Liver (tissue), 9 donors: ENCODE results near the gene SERPINC1. TPM values are rescaled to one million over a fixed set of nuclear protein-coding genes. Genes with fewer than 3 reads are reported as not detected.

Source experiments
- DNase-seq: peaks from one replicate; pipeline ENCODE4 v3.0.0-alpha.2; 2017; ENCODE audit warnings: low spot score
- H3K27ac ChIP-seq, 2 donors: one replicate each; pipeline ENCODE4 v1.7.0; 2013; ENCODE audit warnings: inconsistent platforms in 2 of 2, low read length in 2 of 2, control low read depth in 1 of 2, low read depth in 1 of 2, mild to moderate bottlenecking in 1 of 2
- H3K27me3 ChIP-seq, 4 donors: one replicate each; pipeline versions ENCODE4 v1.6.1 to v1.7.0; 2013; ENCODE audit warnings: low read length in 3 of 4, inconsistent platforms in 1 of 4, mild to moderate bottlenecking in 1 of 4, moderate library complexity in 1 of 4; ENCODE audit not compliant: control insufficient read depth in 4 of 4, insufficient read depth in 4 of 4
- H3K36me3 ChIP-seq, 4 donors: one replicate each; pipeline versions ENCODE4 v1.6.1 to v1.7.0; 2013; ENCODE audit warnings: low read length in 3 of 4, mild to moderate bottlenecking in 3 of 4, low read depth in 1 of 4, moderate library complexity in 1 of 4; ENCODE audit not compliant: control insufficient read depth in 4 of 4, insufficient read depth in 3 of 4
- H3K4me1 ChIP-seq, 4 donors: one replicate each; pipeline versions ENCODE4 v1.6.1 to v1.7.0; 2013; ENCODE audit warnings: low read length in 3 of 4, mild to moderate bottlenecking in 3 of 4, moderate library complexity in 1 of 4; ENCODE audit not compliant: control insufficient read depth in 4 of 4, insufficient read depth in 4 of 4
- H3K4me3 ChIP-seq, 3 donors: one replicate each; pipeline versions ENCODE4 v1.6.1 to v1.7.0; 2013; ENCODE audit warnings: low read length in 3 of 3, control low read depth in 1 of 3, low read depth in 1 of 3, mild to moderate bottlenecking in 1 of 3
- H3K9ac ChIP-seq, 2 donors: one replicate each; pipeline ENCODE4 v1.7.0; 2013; ENCODE audit warnings: low read length in 2 of 2, mild to moderate bottlenecking in 2 of 2, moderate library complexity in 2 of 2, control low read depth in 1 of 2, low read depth in 1 of 2
- H3K9me3 ChIP-seq, 4 donors: one replicate each; pipeline versions ENCODE4 v1.6.1 to v1.7.0; 2013; ENCODE audit warnings: low read length in 3 of 4; ENCODE audit not compliant: control insufficient read depth in 4 of 4
- EGR1 ChIP-seq, 2 donors: IDR thresholded peaks; 2 replicates each; pipeline ENCODE4 v1.6.1; 2016 to 2018; ENCODE audit warnings: antibody characterized with exemption in 2 of 2, low read depth in 2 of 2
- FOXA1 ChIP-seq: IDR thresholded peaks from 2 replicates; pipeline ENCODE4 v1.6.1; 2016; ENCODE audit warnings: antibody characterized with exemption
- FOXA2 ChIP-seq: IDR thresholded peaks from 2 replicates; pipeline ENCODE4 v1.6.1; 2016; ENCODE audit warnings: antibody characterized with exemption
- GABPA ChIP-seq, 2 donors: IDR thresholded peaks in 1 of 2; conservative IDR thresholded peaks in 1 of 2; 2 replicates each; pipeline ENCODE4 v1.6.1; 2016; ENCODE audit warnings: antibody characterized with exemption in 2 of 2, mild to moderate bottlenecking in 1 of 2, moderate library complexity in 1 of 2
- HNF4A ChIP-seq, 2 donors: conservative IDR thresholded peaks; 2 replicates each; pipeline ENCODE4 v1.6.1; 2016; ENCODE audit warnings: antibody characterized with exemption in 2 of 2, mild to moderate bottlenecking in 2 of 2
- HNF4G ChIP-seq: IDR thresholded peaks from 2 replicates; pipeline ENCODE4 v1.6.1; 2016; ENCODE audit warnings: antibody characterized with exemption
- JUND ChIP-seq, 2 donors: IDR thresholded peaks; 2 replicates each; pipeline ENCODE4 v1.6.1; 2016; ENCODE audit warnings: antibody characterized with exemption in 2 of 2
- NR2F2 ChIP-seq: IDR thresholded peaks from 2 replicates; pipeline ENCODE4 v1.6.1; 2016; ENCODE audit warnings: antibody characterized with exemption
- RAD21 ChIP-seq, 2 donors: IDR thresholded peaks; 2 replicates each; pipeline ENCODE4 v1.6.1; 2016; ENCODE audit warnings: antibody characterized with exemption in 2 of 2, mild to moderate bottlenecking in 2 of 2
- RXRA ChIP-seq, 2 donors: IDR thresholded peaks; 2 replicates each; pipeline ENCODE4 v1.6.1; 2017 to 2018; ENCODE audit warnings: antibody characterized with exemption in 2 of 2, mild to moderate bottlenecking in 1 of 2
- SP1 ChIP-seq: IDR thresholded peaks from 2 replicates; pipeline ENCODE4 v1.6.1; 2018; ENCODE audit warnings: antibody characterized with exemption, mild to moderate bottlenecking
- TAF1 ChIP-seq: conservative IDR thresholded peaks from 2 replicates; pipeline ENCODE4 v1.6.1; 2016; ENCODE audit warnings: antibody characterized with exemption, mild to moderate bottlenecking
- YY1 ChIP-seq: IDR thresholded peaks from 2 replicates; pipeline ENCODE4 v1.6.1; 2016; ENCODE audit warnings: antibody characterized with exemption, mild to moderate bottlenecking
- WGBS: extraction: QIAGEN DNeasy Blood & Tissue Kit; methylation state at CpG from one replicate; pipeline ENCODE4 v1.1.7; 2013; 5-methylcytosine and 5-hydroxymethylcytosine counted together
- polyA plus RNA-seq, 2 donors: library from polyadenylated mRNA; stranded (reverse) in 1 of 2; unstranded in 1 of 2; fragments of 200-250 nt in 1 of 2; fragments of >200 nt in 1 of 2; fragmentation: Nextera tagmentation in 1 of 2; extraction: Ambion mirVana in 1 of 2; gene quantifications; one replicate each; pipeline versions ENCODE4 v1.2.1 to v1.2.3, GENCODE V29; 2013 to 2015
- total RNA-seq, 2 donors: library from RNA; depleted of rRNA; stranded (reverse); fragments of >200 nt; gene quantifications; one replicate each; pipeline ENCODE4 v1.2.3, GENCODE V29; 2014
- TF ChIP-seq, protein P1 (sequence below): IDR thresholded peaks from 2 replicates; pipeline ENCODE4 v1.6.1; 2016; ENCODE audit warnings: antibody characterized with exemption
- TF ChIP-seq, protein P2 (sequence below): IDR thresholded peaks from 2 replicates; pipeline ENCODE4 v1.6.1; 2016; ENCODE audit warnings: antibody characterized with exemption
- TF ChIP-seq, protein P3 (sequence below): IDR thresholded peaks from 2 replicates; pipeline ENCODE4 v1.6.1; 2016; ENCODE audit warnings: antibody characterized with exemption
- TF ChIP-seq, protein P4 (sequence below): fragments of 150-350 bp; IDR thresholded peaks from 2 replicates; pipeline ENCODE4 v1.5.1; 2017; ENCODE audit warnings: improper control_type of control experiment, low read depth, low read length; ENCODE audit not compliant: missing input control
- TF ChIP-seq, protein P5 (sequence below): IDR thresholded peaks from 2 replicates; pipeline ENCODE4 v1.6.1; 2016; ENCODE audit warnings: antibody characterized with exemption, mild to moderate bottlenecking
- donor health status: healthy.
- donor health status: healthy.
- donor health status: healthy.
- donor health status: healthy.
- donor health status: healthy.

Gene SERPINC1
- total and polyA plus RNA-seq, 4 donors, result 742 to 2,589 (median 2,412) TPM

DNA sequence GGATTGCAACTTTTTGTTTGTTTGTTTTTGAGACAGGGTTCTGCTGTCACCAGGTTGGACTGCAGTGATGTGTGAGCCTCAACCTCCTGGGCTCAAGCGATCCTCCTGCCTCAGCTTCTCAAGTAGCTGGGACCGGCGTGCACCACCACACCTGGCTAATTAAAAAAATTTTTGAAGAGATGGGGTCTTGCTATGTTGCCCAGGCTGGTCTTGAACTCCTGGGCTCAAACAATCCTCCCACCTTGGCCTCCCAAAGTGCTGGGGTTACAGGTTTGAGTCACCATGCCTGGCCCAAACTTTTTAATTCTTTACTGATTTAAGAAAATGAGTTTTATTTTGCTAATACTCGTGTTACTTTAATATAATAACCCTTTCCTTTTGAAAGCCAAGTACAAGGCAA lies 31.5 kb upstream of the SERPINC1 start:
- no peak for TF ChIP-seq EGR1 (IDR thresholded peaks at IDR 0.05; ENCODE audit: low read depth in 2 of 2)
- no peak for TF ChIP-seq GABPA (IDR thresholded peaks at IDR 0.05 in 1 of 2, conservative IDR thresholded peaks at IDR 0.05 in 1 of 2)
- Histone ChIP-seq H3K36me3 (peaks cover 9 to 47% (median 42%) of the 10 kb centered on the region in 4 donors), H3K27me3 (no peaks in the 10 kb centered on the region), H3K4me3 (no peak overlapping the region), H3K4me1 (peaks cover 0 to 3% (median 0%) of the 10 kb centered on the region in 4 donors), H3K27ac (no peak overlapping the region), H3K9me3 (no peaks in the 10 kb centered on the region), H3K9ac (no peak overlapping the region)
- 99% methylated on average over 4 of the region's 4 CpGs for WGBS
- no peak for DNase-seq

DNA sequence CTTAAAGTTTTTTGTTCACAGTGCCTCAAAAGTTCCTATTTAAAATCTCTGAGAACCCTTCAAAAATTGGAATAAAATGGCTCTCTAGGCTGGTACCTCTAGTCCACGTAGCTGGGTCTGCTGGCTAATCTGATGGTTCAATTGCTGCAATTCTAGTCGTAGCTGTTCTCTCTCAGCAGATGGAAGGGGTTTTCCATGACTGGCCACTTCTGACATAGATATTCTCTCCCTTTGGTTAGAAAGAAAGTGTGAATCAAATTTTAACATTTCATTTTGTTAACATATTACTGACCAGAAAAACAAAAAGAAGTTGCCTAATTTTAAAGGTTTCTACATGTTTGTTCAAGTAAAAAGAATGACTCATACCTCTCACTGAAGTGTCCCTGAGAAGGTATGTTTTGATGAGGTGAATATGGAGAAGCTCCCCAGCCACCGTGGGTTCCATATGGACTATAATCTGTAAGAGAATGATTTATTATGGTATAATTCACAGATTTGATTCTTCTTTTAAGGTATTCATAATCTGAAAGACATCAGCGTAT lies 29.3 kb upstream of the SERPINC1 start:
- H3K27ac ChIP-seq, result no peak overlapping the region
- TF ChIP-seq FOXA1 (no peak), RXRA (IDR thresholded peaks at IDR 0.05) (no peak), SP1 (no peak), TAF1 (no peak), GABPA (IDR thresholded peaks at IDR 0.05 in 1 of 2, conservative IDR thresholded peaks at IDR 0.05 in 1 of 2) (no peak), HNF4A (conservative IDR thresholded peaks at IDR 0.05) (no peak), YY1 (no peak), FOXA2 (no peak), EGR1 (IDR thresholded peaks at IDR 0.05; ENCODE audit: low read depth in 2 of 2) (no peak), JUND (IDR thresholded peaks at IDR 0.05) (no peak)
- TF ChIP-seq, protein P1, sequence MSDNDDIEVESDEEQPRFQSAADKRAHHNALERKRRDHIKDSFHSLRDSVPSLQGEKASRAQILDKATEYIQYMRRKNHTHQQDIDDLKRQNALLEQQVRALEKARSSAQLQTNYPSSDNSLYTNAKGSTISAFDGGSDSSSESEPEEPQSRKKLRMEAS, result no peak
- TF ChIP-seq, protein P2, sequence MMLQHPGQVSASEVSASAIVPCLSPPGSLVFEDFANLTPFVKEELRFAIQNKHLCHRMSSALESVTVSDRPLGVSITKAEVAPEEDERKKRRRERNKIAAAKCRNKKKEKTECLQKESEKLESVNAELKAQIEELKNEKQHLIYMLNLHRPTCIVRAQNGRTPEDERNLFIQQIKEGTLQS, result no peak
- H3K4me1 ChIP-seq, result peaks cover 0 to 3% (median 0%) of the 10 kb centered on the region in 4 donors
- no peaks in the 10 kb centered on the region for H3K9me3 ChIP-seq
- no peak overlapping the region for H3K9ac ChIP-seq
- DNase-seq, result no peak
- peaks cover 10 to 54% (median 46%) of the 10 kb centered on the region in 4 donors for H3K36me3 ChIP-seq
- no peaks in the 10 kb centered on the region for H3K27me3 ChIP-seq
- 92% methylated on average over 4 of the region's 4 CpGs for WGBS
- no peak overlapping the region for H3K4me3 ChIP-seq

DNA sequence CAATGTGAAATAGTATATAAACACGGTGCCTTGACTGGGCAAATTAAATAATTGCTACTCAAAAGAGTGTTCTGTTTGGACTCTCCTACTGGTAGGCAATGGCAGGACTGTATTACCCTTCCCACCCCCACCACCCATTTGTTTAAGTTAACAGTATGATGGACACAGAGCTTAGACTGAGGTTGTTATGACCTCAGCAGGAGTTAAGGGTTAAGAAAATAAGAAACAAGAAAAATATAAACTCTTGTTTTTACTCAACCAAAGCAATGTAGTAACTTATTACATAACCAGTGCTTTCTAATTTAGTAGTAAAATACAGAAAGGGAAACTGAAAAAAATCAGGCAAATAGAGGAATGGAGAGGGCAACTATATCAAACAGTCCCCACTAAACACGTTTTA lies 19.9 kb upstream of the SERPINC1 start:
- H3K27me3 ChIP-seq, result no peaks in the 10 kb centered on the region

More for the DNA sequence above, 19.9 kb upstream of the SERPINC1 start:
- 66% methylated on average over 2 of the region's 2 CpGs for WGBS
- Histone ChIP-seq H3K36me3 (peaks cover 4 to 25% (median 21%) of the 10 kb centered on the region in 4 donors), H3K4me3 (no peak overlapping the region), H3K9ac (no peak overlapping the region), H3K9me3 (no peaks in the 10 kb centered on the region), H3K27ac (no peak overlapping the region), H3K4me1 (peaks cover 0 to 14% (median 4%) of the 10 kb centered on the region in 4 donors)
- no peak for DNase-seq
- TF ChIP-seq NR2F2 (no peak), FOXA2 (no peak), SP1 (no peak), YY1 (no peak), RAD21 (IDR thresholded peaks at IDR 0.05) (no peak), RXRA (IDR thresholded peaks at IDR 0.05) (no peak), JUND (IDR thresholded peaks at IDR 0.05) (no peak), TAF1 (no peak), HNF4G (no peak), HNF4A (conservative IDR thresholded peaks at IDR 0.05) (no peak), FOXA1 (no peak), GABPA (IDR thresholded peaks at IDR 0.05 in 1 of 2, conservative IDR thresholded peaks at IDR 0.05 in 1 of 2) (no peak), EGR1 (IDR thresholded peaks at IDR 0.05; ENCODE audit: low read depth in 2 of 2) (no peak)
- TF ChIP-seq, protein P3, sequence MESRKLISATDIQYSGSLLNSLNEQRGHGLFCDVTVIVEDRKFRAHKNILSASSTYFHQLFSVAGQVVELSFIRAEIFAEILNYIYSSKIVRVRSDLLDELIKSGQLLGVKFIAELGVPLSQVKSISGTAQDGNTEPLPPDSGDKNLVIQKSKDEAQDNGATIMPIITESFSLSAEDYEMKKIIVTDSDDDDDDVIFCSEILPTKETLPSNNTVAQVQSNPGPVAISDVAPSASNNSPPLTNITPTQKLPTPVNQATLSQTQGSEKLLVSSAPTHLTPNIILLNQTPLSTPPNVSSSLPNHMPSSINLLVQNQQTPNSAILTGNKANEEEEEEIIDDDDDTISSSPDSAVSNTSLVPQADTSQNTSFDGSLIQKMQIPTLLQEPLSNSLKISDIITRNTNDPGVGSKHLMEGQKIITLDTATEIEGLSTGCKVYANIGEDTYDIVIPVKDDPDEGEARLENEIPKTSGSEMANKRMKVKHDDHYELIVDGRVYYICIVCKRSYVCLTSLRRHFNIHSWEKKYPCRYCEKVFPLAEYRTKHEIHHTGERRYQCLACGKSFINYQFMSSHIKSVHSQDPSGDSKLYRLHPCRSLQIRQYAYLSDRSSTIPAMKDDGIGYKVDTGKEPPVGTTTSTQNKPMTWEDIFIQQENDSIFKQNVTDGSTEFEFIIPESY, result no peak
- TF ChIP-seq, protein P2, result no peak
- TF ChIP-seq, protein P4, sequence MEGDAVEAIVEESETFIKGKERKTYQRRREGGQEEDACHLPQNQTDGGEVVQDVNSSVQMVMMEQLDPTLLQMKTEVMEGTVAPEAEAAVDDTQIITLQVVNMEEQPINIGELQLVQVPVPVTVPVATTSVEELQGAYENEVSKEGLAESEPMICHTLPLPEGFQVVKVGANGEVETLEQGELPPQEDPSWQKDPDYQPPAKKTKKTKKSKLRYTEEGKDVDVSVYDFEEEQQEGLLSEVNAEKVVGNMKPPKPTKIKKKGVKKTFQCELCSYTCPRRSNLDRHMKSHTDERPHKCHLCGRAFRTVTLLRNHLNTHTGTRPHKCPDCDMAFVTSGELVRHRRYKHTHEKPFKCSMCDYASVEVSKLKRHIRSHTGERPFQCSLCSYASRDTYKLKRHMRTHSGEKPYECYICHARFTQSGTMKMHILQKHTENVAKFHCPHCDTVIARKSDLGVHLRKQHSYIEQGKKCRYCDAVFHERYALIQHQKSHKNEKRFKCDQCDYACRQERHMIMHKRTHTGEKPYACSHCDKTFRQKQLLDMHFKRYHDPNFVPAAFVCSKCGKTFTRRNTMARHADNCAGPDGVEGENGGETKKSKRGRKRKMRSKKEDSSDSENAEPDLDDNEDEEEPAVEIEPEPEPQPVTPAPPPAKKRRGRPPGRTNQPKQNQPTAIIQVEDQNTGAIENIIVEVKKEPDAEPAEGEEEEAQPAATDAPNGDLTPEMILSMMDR, result no peak
- TF ChIP-seq, protein P5, sequence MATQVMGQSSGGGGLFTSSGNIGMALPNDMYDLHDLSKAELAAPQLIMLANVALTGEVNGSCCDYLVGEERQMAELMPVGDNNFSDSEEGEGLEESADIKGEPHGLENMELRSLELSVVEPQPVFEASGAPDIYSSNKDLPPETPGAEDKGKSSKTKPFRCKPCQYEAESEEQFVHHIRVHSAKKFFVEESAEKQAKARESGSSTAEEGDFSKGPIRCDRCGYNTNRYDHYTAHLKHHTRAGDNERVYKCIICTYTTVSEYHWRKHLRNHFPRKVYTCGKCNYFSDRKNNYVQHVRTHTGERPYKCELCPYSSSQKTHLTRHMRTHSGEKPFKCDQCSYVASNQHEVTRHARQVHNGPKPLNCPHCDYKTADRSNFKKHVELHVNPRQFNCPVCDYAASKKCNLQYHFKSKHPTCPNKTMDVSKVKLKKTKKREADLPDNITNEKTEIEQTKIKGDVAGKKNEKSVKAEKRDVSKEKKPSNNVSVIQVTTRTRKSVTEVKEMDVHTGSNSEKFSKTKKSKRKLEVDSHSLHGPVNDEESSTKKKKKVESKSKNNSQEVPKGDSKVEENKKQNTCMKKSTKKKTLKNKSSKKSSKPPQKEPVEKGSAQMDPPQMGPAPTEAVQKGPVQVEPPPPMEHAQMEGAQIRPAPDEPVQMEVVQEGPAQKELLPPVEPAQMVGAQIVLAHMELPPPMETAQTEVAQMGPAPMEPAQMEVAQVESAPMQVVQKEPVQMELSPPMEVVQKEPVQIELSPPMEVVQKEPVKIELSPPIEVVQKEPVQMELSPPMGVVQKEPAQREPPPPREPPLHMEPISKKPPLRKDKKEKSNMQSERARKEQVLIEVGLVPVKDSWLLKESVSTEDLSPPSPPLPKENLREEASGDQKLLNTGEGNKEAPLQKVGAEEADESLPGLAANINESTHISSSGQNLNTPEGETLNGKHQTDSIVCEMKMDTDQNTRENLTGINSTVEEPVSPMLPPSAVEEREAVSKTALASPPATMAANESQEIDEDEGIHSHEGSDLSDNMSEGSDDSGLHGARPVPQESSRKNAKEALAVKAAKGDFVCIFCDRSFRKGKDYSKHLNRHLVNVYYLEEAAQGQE, result no peak
- TF ChIP-seq, protein P1, result no peak
